Stromal cell of bone marrow (primary cell): ENCODE data around the gene ZDHHC14.
"Not testable (repeated sequence)": the region's sequence is repeated elsewhere in the genome, so short reads cannot be mapped to it uniquely, and the experiment has no call there.

ENCODE experiments used
- DNase-seq: peaks from one replicate; pipeline ENCODE4 v3.0.0-alpha.2; 2012; ENCODE audit warnings: low read depth

The ZDHHC14 gene

DNA sequence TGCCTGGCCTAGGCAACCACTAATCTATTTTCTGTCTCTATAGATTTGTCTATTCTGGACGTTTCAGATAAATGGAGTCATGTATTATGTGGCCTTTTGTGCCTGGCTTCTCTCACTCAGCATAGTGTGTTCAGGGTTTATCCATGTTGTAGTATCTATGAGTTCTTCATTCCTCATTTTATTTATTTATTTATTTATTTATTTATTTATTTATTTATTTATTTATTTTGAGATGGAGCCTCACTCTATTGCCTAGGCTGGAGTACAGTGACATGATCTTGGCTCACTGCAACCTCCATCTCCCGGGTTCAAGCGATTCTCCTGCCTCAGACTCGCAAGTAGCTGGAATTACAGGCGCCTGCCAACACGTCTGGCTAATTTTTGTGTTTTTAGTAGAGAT lies 86.3 kb downstream of the ZDHHC14 start:
- not testable (repeated sequence) for DNase-seq

DNA sequence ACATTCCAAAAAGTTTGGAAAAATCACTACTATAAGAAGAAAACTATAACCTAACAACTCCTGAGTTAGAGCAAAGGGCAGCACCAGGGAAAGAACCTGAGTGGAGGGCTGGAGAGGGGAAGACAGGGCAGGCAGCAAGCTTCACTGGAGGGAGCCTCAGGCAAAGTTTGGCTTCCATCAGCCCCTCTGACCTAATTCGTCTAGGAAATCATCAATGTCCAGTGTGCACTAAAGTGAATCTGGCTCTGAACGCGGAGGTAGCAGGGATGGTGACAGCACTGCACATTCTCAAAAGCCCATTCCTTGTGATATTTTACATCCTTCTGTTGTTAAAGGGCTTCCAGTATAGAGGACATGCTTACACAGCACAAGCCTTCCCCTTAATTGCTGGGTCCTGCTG lies 87.1 kb downstream of the ZDHHC14 start:
- no peak for DNase-seq

DNA sequence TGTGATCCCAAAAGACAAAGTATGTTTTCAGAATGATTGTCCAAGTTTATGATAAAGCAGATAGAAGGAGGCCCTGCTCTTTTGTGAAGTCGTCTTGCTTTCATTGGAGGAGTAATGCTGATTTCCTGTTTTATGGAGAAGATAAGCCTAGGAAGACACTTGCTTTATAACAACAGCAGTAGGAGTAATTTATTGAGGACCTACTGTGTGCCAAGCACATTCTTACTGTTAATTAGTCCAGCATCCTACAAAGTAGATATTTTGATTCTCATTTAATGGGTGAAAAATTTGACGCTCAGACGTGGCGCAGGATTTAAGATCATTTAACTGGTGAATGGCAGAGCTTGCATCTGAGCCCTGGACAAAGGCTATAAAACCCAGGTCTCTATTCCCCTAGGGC lies 87.6 kb downstream of the ZDHHC14 start:
- DNase-seq, result no peak

DNA sequence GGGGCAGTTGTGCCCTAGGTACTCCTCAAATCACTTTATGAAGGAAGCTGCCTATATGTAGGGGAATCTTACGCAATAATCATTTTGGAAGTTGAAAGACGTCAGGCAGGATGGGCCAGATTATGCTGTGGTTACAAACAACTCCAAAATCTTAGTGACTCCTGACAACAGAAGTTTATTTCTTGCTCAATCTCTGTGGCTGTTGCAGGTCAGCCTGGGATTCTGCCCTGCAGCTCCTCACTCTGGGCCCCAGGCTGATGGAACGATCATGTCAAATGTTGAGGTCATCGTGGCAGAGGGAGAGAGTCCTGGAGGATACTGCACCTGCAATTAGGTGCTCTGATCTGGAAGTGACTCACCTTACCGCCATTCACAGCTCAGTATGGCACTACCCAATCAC lies 88.4 kb downstream of the ZDHHC14 start:
- DNase-seq, result no peak

DNA sequence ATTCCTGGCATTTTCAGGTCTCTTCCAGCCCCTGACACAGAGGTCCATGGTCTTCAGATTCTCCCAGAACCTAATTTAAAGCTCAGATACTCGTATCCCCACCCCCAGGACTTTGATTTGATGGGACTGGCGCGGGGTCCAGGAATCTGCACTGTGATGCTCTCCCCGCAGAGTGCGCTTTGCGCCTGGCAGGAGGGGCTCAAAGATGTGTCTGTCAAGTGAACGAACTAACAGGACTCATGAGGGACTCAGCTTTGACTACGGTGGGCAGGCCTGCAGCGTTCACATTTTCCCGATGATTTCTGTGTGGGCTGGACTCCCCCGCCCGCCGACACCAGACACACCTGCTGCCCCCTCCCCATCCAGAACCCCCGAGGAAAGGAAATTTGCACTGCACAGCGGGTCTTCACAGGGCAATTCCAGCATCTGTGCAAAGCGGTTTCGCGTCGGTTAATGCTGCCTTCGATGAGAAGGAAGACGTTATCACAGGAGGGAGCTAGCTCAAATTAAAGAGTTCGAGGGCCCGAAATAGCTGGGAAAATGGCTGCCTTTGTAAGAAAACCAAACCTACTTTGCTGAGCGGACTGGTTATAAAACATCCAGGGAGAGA lies 90.2 kb downstream of the ZDHHC14 start:
- no peak for DNase-seq

DNA sequence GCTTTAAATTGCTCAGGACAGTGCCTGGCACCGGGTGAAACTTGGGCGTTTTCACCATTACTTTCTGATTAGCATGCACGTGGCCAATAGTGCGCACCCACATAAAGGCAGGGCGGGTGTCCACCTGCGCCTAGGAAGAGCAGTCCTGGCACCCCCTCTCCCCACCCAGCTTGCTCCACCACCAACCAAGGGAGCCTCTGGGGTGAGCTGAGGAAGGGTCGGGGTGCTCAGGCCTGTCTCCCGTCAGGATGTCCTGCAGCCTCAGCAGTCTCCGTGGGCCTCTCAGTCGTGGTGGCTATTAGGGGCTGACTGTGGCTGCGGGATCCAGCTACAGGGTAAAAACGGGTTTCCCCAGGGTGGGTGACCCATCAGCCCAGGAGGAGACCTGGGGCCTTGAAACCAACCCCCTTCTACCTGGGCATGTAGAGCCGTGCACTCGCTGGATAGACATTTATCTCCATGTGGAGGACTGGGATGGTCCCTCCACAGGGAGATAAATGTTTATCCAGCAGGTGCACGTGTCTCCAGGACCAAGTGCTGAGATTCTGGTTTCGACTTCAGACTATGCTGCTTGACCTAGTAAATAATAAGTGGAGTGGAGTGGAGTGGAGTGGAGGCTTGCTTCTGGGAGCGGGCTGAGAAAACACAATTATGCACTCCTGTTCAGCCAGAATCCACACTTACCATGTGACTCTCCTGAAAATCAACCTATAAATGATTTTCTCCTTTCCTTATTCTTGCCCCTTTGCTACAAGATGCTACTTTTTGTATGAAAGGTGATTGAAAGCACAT lies 91.1 kb downstream of the ZDHHC14 start:
- no peak for DNase-seq

DNA sequence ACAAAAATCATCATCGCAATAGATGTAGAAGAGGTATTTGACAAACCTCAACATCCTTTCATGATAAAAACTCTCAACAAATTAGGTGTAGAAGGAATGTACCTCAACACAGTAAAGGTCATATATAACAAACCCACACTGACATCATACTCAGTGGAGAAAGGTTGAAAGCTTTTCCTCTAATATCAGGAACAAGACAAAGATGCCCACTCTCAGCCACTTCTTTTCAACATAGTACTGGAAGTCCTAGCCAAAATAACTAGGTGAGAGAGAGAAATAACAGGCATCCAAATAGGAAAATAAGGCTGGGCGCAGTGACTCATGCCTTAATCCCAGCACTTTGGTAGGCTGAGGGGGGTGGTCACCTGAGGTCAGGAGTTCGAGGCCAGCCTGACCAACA lies 95.8 kb downstream of the ZDHHC14 start:
- no peak for DNase-seq

DNA sequence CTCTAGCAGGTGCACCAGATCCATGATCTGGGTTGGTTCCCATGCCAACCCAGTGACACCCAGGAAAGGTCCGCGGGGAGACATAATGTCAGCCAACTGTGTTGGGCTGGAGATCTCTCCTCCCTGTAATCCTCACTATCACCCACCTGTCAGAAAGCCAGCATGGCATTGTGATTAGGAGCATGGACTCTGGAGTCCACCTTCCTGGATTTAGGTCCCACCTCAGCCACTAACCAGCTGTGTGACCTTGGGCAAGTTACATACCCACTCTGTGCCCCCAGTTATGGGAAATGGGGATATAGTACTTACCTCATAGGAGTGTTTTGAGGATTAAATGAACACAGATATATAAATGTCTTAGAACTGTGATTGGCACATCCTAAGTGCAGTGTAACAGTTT lies 97.9 kb downstream of the ZDHHC14 start:
- no peak for DNase-seq

DNA sequence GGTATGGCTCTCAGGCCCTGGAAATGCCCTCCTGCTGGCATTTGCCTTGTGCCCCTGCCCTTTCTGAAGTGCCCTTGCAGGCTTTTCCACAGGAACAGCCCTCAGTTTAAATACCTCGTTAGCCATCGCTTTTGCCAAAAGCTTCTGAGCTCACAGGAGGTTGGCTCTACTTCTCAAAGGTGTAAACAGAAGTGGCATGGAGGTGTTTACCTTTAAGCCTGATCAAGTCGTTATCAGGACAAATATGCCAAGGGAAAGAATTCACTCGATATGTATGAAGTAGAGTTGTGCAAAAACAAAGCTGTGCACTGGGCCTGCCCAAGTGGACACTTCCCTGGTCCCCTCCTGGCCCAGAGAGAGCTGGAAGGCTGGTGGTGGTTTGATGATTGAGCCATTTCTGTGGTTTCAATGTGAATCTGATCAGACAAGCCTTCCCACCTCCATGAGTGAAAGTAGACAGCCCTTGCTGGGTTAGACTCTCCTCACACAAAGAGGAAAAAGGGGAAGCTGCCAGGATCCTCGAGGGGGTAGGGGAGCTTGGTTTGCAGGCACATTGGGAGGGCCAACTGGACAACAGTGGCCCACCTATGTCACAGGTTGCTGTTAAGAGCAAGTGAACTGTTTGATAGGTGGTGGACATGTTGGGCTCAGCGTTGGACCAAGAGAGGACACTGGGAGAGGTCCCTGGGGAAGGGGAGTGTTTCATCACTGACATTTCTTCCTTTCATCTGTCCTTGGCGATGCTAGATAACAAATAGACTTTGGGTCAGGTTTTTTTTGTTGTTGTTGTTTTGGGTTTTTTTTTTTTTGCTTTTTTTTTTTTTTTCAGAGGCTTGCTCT lies 98.7 kb downstream of the ZDHHC14 start:
- no peak for DNase-seq

DNA sequence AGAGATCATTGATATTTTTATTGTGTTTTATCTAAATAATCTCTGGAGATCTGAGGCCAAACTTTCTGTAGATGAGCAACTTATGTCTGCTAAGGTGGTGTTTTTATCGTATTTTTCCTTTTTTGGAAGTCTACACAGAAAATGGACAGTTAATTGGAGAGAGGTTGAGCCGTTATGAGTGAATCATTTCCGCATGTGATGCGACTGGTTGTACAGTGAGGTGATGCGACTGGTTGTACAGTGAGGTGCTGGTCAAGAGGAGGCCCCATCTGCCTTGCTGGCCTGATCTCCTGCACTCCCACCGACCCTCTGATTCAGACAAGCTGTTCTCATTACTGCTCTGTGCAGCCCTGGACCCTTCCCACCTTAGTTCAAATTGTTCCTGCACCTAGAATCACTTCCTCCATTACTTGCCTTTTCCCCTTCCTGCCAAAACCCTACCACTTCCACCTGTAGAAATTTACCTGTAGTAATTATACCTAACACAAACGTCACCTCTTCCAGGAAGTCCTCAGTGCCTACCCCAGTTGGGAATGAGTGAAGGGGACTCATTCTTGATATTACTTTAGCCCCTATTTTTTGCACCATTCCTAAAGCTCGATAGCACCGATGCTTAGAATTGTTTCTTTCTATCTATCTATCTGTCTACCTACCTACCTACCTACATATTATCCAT lies 100.3 kb downstream of the ZDHHC14 start:
- DNase-seq, result no peak

DNA sequence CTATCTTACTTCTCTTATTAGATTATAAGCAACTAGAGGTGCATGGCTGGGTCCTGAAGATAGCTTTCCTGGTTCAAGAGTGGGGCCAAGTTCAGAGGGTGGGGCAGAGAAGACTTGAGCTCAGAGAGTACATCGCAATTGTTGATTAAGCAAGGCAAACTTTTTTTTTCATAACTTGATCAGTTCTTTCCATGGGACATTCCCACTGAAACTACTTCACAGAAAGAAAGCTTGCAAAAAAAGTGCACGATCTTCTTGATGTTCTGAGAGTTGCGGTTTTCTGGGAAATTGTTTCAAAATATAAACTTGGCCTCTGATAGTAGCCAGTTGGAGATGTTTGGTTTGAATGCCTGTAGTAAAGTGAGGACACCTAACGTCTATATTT lies 100.9 kb downstream of the ZDHHC14 start:
- DNase-seq, result no peak

DNA sequence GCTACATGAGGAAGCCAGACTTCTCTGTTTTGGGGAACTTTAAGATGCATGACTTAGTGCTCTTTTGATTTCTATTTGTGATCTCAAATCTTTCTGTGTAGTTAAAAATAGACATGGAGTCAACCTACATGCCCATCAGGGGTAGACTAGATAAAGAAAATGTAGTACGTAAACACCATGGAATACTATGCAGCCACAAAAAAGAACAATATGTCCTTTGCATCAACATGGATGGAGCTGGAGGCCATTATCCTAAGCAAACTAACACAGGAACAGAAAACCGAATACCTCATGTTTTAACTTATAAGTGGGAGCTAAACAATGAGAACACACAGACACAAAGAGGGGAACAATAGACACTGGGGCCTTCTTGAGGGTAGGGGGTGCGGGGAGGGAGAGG lies 102.8 kb downstream of the ZDHHC14 start:
- no peak for DNase-seq

DNA sequence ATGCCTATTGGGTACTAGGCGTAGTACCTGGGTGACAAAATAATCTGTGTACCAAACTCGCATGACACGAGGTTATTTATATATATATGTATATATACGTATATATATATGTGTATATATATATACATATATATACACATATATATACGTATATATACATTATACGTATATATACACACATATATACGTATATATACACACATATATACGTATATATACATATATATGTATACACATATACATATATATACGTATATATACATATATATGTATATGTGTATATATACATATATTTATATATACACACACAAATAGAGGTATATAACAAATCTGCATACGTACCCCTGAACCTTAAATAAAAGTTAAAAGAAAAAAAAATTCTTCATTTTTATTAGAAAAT lies 103.2 kb downstream of the ZDHHC14 start:
- DNase-seq, result no peak

DNA sequence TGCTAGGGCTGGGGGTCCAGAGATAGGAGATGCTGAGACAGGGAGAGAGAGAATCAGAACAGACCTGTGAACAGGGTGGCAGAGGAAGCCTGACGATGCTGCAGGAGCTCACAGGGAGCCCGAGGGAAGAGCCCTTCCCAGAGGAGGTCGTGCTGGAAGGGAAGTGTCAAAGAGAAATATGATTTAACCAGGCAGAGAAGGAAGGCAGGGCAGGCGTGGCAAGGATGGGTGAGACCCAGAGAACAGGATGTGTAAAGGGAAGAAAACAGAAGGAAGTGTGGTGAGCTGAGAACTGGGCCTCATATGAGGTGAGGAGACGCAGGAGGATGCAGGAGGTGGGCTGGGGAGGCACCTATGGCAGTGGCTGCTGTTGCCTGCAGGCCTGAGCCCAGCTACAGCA lies 105.6 kb downstream of the ZDHHC14 start:
- no peak for DNase-seq

DNA sequence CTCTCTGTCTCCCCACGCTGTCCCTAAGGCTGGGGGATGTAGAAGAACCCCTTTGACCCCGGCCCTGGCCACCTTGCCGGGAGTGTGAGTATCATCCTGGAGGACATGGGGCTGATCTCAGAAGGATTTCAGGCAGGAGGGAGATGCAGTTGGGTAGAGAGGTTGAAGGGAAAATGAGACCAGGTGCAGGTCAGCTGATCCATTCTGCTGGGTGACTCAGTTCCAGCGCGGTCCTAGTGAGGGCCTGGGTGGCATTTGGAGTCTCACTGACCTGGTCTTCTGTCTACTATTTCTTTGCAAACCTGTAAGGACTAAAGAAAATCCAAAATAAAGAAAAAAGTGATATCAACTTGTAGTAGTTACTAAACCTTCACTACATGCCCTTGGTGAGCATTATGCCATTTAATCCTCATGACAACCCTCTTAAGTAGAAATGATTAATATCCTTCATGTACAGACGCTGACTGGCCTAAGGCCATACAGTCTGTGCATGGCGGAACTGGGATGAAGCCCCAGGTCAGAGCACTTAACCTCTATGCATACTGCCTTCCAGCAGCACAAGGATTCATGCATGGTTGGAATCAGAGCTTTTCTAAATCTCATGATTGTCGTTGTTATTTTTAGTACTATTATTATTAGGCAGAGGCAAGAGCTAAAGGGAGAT lies 106.3 kb downstream of the ZDHHC14 start:
- DNase-seq, result no peak

DNA sequence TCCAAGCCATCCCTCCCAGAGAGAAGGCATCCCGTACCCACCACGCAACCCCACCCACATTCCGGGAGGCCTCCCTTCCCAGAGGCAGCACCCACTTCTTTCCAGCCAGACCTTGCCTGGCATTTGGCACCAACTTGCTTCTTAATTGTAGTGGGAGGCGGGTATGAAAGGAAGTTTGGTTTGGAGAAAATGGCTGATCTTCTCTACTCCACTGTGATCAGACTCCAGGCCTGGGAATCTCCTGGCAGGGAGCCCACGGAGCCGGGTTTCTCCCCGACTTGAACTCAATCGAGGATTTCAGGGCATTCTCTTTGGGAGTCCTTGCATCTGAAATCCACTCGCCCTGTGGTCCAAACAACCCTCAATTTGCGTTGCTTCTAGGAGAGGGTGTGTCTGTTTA lies 107.1 kb downstream of the ZDHHC14 start:
- no peak for DNase-seq

DNA sequence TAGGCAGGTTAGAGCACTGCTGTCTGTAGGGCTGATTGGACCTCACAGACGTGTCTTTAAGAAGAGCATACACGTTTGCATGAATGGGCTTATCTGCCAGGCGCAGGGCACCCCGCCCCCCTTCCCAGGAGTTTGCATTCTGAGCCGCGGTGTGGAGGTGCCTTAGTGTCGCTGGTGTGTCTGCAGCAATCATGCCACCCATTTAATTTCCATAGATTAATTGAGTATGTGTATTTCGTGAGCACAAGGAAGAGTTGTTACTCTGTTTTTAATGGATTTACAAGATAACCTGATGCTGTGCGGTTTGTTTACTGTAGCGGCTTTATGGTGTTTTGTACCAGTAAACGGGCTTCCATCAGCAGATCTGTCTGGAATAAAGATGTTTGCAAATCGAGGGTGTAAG lies 107.7 kb downstream of the ZDHHC14 start:
- no peak for DNase-seq

DNA sequence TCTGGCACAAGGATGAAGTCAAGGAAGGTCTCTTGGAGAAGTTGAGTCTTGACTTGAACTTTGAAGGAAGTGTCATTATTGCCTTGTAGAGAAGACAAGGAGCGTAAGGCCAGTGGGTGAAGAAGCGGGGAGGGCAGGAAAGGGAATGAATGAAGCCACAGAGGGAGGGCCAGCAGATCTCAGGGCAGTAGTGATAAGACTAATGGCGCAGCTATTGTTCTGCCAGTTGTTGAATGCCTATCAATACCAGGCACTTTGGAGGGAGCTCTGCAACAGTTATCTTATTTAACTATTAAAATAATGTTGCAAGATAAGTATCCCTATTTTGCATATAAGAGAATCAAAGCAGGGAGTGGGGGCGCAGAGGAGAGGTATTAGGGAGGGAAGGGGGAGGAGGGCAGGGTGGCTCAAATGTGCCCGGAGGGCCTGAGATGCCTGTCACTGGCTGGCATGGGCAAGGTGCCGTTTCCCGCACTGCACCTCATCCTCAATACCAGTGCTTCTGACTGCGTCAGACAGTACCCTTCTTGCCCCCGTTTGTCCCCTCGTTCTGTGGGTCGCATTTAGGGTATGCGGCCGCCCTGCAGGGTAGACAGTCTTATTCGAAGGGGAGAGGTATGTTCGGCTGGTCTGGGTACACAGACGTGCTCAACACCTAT lies 109.8 kb downstream of the ZDHHC14 start:
- no peak for DNase-seq

DNA sequence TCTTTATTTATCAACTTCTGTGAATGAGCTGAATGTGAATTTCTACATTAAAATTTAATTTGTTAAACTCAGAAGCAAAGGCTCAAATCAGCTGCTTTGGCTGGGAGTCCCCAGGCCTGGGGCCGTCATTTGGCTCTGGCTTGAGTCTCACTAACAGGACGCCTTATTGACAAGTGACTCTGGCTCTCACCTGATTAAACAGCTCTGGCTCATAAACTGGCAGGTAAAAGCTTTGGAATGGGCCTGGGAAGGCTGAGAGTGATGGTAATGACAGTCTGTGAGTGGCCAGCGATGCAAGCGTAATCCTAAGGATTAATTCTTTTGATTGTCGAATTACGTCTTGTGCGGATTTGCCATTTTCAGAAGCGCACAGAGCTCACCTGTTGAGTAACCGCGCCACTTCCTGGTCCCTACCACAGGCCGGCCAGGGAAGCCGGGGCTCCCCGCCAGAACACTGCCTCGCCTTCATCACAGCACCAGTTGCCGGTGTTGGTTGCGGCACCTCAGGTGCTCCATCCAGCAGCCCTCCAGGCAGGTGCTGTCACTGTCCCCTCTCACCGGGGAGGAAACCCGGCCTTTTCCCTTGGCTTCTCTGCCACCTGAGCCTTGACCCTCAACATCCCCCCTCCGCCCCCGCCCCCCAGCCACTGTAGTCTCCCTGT lies 110.7 kb downstream of the ZDHHC14 start:
- no peak for DNase-seq

DNA sequence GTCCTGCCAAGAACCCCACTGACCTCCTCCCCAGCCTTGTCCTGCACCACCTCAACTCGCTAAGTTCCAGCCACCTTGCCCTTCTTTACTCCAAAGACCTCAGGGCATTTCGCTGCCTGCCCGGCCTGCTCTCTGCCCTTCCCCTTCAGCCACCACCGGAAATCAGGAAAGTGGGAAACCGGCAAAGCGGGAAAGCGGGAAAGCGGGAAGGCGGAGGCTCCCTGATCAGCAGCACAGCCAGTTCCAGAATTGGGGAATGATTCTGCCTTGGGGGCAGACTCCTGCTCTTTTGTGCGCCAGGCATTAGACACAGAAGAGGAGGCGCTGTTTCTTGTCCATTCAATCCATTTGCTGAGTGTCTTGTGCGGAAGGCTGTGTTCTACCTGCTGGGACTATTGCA lies 111.3 kb downstream of the ZDHHC14 start:
- DNase-seq, result no peak

DNA sequence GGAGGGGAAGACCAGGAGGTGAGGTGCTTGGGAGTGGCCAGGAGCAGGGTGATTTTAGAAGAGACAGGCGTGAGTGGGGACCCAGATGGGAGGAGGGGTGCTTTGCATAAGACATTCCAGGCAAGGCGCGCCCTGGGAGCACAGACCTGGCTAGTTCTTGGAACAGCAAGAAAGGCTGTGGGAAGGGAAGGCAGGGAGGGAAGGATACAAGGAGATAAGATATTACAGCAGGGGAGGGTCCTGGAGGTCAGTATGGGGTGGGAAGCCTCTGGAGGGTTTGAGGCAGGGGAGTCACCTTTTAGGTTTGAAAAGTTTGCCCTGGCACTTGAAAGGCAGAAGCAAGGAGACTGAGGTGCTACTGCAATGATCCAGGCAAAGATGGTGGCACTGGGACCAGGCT lies 111.8 kb downstream of the ZDHHC14 start:
- no peak for DNase-seq
